GM18526 (cell line): ENCODE results near the gene BAZ2B.

Source experiments
- POLR2A ChIP-seq: IDR thresholded peaks from 3 replicates; pipeline ENCODE4 v1.6.1; 2011; ENCODE audit not compliant: insufficient read length; ENCODE audit errors: extremely low read depth

The BAZ2B gene

DNA sequence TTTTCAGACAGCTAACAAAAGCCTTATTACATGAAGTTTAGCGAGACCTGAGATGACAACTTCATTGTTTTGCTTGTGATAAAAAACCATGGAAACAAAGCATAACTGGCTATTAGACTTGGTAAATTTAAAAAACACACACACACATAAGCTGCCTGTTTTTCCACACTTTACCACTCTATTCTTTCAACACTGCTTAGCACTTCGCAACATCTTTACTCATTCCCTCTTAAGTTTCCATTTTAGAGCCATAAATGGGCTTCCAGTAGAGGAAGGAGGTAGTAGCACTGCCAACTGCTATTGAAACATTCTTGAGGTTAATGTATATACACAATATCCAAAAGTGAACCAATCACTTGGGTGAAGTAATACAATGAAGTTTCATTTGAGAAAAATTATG lies 54.1 kb downstream of the BAZ2B start:
- no peak for TF ChIP-seq POLR2A

DNA sequence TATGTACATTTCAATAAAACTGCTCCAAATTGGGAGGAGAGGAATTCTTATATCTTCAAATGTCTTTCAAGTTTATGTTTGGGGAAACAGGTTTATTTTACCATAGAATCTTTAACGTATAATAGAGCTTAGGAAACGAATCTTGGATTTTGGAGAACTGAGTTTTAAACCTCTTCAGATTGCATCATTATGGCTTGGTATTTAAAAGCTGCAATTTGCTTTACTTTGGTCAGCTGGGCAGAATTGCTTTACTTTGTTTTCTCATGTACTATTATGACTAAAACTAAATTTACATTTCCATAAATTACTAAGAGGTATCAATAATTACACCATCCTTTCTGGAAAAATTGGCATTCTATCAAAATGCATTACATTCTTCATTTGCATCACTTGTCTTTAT lies 54.6 kb downstream of the BAZ2B start:
- no peak for TF ChIP-seq POLR2A

DNA sequence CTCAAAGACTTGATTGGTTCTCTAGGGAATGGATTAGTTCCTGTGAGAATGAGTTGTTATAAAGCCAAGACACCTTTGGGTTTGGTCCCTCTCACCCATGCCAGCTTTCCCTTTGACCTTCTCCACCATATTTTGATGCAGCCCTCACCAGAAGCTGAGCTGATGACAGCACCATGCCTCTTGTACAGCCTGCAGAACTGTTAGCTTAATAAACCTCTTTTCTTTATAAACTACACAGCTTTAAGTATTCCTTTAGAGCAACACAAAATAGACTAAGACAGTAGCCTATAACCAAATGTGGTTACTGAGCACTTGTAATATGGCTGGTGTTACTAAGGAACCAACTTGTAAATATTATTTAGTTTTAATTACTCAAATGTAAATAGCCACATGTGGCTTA lies 55.1 kb downstream of the BAZ2B start:
- no peak for TF ChIP-seq POLR2A

DNA sequence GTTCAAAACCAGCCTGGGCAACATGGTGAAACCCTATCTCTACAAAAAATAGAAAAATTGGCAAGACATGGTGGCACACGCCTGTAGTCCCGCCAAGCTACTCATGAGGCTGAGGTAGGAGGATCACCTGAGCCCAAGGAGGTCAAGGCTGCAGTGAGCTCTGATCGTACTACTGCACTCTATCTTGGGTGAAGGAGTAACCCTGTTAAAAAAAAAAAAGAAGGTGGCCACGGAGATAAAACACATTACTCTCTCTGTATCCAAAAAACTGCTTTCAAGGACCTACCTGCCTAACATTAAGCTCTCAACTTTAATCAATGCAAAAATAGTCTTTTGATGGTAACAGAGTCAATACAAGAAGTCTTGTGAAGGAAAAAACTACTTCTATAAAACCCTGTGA lies 57.3 kb downstream of the BAZ2B start:
- TF ChIP-seq POLR2A = no peak

DNA sequence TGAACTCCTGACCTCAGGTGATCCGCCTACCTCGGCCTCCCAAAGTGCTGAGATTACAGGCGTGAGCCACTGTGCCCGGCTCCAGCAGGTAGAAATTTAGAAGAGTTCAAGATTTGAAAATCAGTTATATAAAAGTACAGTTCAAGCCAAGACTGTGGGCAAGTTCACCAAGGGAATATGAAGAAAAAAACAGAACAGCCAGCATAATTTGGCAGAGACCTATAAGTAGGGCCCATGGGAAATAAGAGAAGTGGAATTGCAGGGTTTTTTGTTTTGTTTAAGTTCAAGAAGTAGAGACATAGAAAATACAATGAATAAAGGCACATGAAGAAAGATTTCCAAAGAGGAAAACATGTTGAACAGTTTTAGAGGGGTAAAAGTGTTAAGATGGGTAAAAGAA lies 57.9 kb downstream of the BAZ2B start:
- TF ChIP-seq POLR2A = no peak

DNA sequence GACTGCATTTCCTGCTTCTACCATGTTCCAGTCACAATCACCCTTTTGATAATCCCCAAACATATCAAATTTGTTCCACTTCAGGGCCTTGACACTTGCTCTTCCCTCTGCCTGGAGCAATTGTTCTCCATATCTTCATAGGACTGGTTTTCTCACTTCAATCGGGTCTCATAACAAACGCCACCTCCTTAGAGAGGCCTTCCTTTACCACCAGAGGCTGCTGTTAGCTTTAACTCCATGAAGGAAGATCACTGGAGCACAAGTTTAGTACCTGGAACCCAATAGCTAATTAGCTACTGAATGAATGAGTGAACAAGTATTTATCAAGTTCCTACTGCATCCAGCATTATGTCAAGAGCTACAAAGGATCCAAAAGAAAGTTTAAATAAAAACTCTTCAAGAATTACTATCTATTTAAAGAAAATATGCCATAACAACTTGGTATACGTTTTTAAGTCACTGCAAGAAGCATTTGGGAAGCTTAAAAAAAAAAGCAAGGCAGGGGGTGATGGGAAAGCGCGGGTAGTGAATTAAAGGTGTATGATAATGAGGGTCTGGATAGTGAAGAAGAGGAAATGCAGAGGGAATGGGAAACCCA lies 58.8 kb downstream of the BAZ2B start:
- TF ChIP-seq POLR2A = no peak

DNA sequence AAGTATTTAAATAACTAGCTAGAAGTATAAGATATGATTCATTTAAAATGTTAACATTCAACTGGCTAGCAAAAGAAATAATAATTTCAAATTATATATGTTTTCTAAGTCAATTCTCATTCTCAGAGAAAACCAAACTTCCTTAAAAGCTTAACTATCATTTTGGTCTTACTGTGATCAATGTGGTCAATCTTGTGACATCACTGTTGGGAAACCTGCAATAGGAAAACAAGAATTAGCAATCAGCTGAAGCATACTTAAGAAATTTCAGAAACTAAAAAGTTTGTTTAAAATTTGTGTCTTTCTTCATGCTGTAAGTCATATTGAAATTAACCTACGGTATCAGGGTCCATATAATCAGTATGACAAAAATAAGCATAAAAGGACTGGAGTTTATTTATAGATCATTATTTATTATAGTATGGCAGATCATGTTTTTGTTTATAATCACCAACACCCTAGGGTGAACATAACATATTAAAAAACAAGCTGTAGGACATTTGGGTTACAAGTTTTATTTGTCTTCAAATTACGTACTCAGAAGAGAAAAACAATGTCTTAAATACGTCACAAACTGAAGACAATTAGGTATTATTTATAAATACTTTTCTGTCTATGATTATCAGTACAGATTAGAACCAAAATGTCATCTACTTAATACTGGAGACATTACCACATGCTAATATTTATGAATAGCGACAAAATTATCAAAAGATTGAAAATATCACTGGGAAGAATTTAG lies 60.5 kb downstream of the BAZ2B start:
- no peak for TF ChIP-seq POLR2A

DNA sequence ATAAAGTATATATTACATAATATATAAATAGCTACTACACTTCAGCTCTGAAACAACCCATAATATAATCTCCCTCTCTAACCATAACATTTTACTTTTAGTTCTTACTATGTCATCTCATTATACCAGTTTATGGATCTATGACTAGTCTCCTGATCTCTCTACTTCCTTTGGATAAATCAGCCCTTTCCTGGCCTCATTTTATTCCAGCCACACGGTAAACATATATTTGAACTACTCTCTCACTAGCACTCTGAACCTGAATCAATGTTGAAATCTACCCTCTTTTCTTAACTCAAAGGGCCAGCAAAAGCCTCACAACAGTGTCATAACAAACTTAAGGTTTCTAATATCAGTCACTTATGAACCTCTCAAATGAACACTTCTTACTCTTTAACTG lies 62.6 kb downstream of the BAZ2B start:
- no peak for TF ChIP-seq POLR2A

DNA sequence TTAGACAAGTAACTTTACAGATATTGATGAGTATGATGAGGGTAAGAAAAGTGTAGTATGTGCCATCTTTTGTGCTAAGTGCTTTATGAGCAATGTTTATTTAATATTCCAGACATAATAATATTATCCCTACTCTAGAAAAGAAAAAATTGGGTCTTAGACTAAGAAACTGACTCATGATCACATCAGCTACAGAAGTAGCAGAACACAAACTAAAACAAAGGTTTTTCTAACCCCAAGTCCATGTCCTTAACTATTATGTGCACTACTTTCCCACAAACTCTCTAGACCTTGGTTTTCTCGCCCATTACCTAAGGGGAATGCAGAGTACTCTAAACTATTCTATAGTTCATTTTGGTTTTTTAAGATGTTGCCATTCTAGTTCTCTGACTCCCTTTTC lies 64.5 kb downstream of the BAZ2B start:
- TF ChIP-seq POLR2A = no peak

DNA sequence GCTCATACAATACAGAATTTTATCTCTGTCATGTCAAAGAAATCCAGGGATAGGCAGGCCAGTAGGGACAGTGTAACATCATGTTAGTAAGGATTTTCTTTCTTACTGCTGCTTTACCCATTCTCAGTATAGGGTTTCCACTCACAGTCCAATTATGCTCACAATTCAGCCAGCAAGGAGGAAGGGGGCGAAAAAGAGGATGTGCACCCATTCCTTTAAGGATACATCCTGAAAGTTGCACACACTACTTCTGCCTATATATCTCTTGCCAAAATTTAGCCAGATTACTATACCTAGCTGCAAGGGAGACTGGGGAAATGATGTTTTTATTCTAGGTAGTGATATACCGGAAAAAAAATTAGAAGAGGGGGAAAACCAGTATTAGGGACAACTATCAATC lies 66.1 kb downstream of the BAZ2B start:
- no peak for TF ChIP-seq POLR2A

DNA sequence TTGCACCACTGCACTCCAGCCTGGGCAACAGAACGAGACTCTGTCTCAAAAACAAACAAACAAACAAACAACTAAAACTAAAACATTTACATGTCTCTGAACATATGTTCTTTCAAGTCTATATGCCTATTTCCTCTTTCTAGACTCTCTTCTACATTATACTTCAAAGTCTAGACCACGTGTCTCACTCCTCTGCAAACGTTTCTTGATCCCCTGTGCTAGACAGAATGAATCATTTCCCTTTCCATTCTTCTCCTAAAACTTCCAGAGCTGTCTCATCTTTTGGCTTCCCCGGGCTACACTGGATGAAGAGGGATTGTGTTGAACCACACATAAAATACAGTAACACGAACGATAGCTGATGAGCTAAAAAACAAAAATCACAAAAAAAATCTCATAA lies 67.1 kb downstream of the BAZ2B start:
- no peak for TF ChIP-seq POLR2A

DNA sequence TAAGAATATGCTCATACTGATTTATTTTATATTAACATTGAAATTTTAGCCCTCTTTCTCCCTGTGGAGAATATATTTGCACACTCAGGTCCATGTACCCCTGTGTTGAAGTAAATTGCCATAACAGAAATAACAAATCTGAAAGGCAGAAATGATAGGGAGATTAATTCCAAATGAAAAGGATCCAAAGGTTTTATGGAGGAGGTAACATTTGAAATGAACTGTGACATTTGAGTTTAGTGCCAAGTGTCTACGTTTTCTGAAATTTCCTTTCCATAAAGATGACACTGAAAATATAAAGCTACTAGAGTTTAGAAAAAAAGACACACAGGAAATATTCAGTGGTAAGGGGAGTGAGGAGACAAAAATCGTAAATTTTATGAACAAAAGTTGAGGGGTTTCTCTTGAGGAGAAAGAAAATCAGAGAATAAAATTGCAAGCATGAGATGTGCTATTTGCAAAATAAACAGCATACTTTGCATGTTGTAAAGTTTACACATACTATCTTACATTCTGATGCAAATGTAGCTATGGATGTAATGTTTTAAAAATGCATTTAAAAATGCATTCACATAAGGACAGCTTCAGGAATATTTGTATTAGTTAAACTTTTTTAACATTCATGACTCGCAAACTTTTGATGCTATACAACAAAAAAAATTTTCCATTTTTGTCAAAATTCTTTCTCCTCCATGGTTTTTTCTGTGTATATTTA lies 69.5 kb downstream of the BAZ2B start:
- no peak for TF ChIP-seq POLR2A

DNA sequence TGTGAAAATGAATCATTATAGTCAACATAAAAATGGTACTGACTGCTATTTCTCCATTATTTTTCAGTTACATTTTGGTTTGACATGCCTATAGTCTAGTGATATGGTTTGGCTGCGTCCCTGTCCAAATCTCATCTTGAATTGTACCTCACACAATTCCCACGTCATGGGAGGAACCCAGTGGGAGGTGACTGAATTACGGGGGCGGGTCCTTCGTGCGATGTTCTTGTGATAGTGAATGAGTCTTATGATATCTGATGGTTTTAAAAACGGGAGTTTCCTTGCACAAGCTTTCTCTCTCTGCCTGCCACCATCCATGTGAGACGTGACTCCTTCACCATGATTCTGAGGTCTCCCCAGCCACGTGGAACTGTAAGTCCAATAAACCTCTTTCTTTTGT lies 70.3 kb downstream of the BAZ2B start:
- no peak for TF ChIP-seq POLR2A

DNA sequence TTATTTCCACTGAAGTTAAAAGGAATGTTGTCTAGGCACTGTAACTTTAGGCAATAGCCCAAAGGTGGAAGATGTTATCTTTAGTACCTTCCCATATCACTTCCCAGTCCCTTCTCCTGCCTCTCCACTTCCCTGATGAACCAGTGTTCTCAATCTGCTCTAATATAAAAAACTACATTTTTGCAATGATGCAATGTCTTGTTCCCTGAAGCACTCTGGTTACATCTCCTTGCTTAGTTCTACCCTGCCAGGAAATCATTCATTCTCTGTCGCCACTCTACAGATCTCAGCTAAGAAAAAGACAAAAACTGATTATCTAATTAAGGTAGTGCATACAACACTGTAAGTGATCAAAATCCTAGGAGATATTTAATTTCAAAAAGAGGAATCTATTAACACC lies 71.3 kb downstream of the BAZ2B start:
- no peak for TF ChIP-seq POLR2A

DNA sequence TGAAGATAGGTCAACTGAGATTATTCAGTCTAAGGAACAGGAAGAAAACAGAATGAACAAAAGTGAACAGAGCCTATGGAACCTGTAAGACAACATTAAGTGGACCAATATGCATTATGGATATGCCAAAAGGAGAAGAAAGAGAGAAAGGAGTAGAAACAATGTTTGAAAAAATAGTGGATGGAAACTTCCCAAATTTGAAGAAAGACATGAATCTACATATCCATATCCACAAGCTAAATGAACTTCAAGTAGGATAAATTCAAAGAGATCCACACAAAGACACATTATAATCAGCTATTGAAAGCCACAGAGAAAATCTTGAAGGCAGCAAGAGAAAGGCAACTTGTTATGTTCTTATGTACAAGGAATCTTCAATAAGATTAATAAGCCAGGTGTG lies 74.2 kb downstream of the BAZ2B start:
- no peak for TF ChIP-seq POLR2A

DNA sequence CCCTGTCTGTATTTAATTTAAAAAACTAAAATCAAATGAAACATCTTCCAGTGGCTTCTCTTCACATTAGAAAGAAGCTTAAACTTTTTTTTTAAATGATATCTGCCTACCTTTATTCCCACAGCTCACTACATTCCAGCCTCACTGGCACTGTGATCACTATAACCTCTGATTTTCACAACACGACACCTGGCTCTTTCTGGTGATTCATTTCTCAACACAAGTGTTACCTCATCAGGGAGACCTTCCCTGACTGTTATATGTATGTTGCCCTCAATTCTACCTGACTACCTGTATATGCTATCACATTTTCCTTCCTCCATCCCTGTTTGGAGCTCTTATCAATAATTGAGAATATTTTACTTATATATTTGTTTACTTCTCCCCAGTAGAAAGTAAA lies 76.6 kb downstream of the BAZ2B start:
- TF ChIP-seq POLR2A = no peak
